DND-41 (cell line): ENCODE measurements around the gene ANXA8L1.
A peak's percentile ranks its signal among the peaks of the same experiment; 100 is the strongest.
"Not testable (repeated sequence)": the region's sequence is repeated elsewhere in the genome, so short reads cannot be mapped to it uniquely, and the experiment has no call there.

ENCODE experiments used
- ATAC-seq: fragments of 200-7000 bp; cut with Tn5 transposase; 3 replicates; pipeline ENCODE4 v1.9.1; 2021; ENCODE audit warnings: low read depth; ENCODE audit not compliant: insufficient read depth
- DNase-seq: peaks from one replicate; pipeline ENCODE4 v3.0.0-alpha.2; 2020
- H2AFZ ChIP-seq: 2 replicates; pipeline ENCODE4 v1.6.0; 2012; ENCODE audit warnings: low read depth, low read length
- H3K27ac ChIP-seq: 2 replicates; pipeline ENCODE4 v1.5.1; 2012; ENCODE audit warnings: low read length, inconsistent platforms
- H3K27me3 ChIP-seq: fragments of 200-600 bp; sonication (generic); 2 replicates; pipeline ENCODE4 v1.6.0; 2012; ENCODE audit warnings: low read length, mild to moderate bottlenecking, inconsistent platforms; ENCODE audit not compliant: insufficient read depth, poor library complexity
- H3K36me3 ChIP-seq: 2 replicates; pipeline ENCODE4 v1.5.1; 2012; ENCODE audit warnings: low read length, inconsistent platforms; ENCODE audit not compliant: insufficient read depth
- H3K4me1 ChIP-seq: 2 replicates; pipeline ENCODE4 v1.5.1; 2012; ENCODE audit warnings: mild to moderate bottlenecking, low read length; ENCODE audit not compliant: insufficient read depth
- H3K4me2 ChIP-seq: 2 replicates; pipeline ENCODE4 v1.6.0; 2012; ENCODE audit warnings: mild to moderate bottlenecking, moderate library complexity, low read length, inconsistent platforms; ENCODE audit not compliant: insufficient read depth
- H3K4me3 ChIP-seq, 2 experiments: fragments of 200-600 bp in 1 of 2; shearing (Covaris generic) in 1 of 2; 2 replicates each; pipeline ENCODE4 v1.5.1; 2012 to 2016; ENCODE audit warnings: inconsistent platforms in 2 of 2, low read length in 2 of 2, mild to moderate bottlenecking in 2 of 2, low read depth in 1 of 2, moderate library complexity in 1 of 2
- H3K79me2 ChIP-seq: 2 replicates; pipeline ENCODE4 v1.6.0; 2012; ENCODE audit warnings: low read length, inconsistent platforms; ENCODE audit not compliant: insufficient read depth
- H3K9ac ChIP-seq: 2 replicates; pipeline ENCODE4 v1.6.0; 2012; ENCODE audit warnings: low read depth, mild to moderate bottlenecking, inconsistent platforms, low read length, moderate library complexity
- H3K9me3 ChIP-seq: 2 replicates; pipeline ENCODE4 v1.5.1; 2012; ENCODE audit warnings: low read length, moderate library complexity, mild to moderate bottlenecking, inconsistent platforms; ENCODE audit not compliant: insufficient read depth, severe bottlenecking
- H4K20me1 ChIP-seq: 2 replicates; pipeline ENCODE4 v1.6.0; 2012; ENCODE audit warnings: low read length; ENCODE audit not compliant: insufficient read depth

The ANXA8L1 gene

DNA sequence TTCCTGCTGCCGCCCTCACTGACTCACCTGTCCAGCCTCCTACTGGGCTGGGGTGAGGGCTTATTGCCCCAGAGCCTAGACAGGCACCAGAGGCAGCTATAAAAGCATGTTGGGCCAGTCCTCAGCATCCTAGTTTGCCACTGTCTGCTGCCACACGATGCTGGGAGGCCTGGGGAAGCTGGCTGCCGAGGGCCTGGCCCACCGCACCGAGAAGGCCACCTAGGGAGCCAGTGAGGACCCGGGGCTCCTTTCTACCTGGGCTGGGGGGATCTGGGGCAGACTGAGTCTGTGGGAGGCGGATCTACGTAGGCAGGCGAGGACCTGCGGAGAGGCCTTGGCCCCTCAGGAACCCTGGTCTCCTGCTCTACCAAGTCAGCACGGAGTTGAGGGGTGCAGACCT is 6.6 kb upstream of the ANXA8L1 start:
- H3K36me3 ChIP-seq, DNase-seq, H3K27ac ChIP-seq, H3K79me2 ChIP-seq, H3K9me3 ChIP-seq, H3K4me1 ChIP-seq, H3K27me3 ChIP-seq, H3K9ac ChIP-seq, H2AFZ ChIP-seq, H3K4me3 ChIP-seq, ATAC-seq, H3K4me2 ChIP-seq, H4K20me1 ChIP-seq: not testable (repeated sequence)

DNA sequence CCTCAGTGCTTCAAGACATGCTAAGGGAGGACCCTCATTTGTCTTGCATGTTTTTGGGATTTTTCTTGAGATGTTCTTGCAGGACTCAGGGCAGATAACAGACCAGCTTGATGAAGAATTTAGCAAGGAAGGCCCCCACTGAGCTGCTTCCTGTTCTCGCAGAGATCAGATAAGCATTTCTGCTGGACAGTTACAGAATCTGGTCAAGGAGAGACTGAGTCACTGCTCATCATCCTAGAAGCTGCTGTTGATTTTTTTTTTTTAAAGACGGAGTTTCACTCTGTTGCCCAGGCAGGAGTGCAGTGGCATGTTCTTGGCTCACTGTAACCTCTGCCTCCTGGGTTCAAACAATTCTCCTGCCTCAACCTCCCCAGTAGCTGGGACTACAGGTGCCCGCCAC is 1.2 kb upstream of the ANXA8L1 start:
- H3K27ac ChIP-seq, H3K9me3 ChIP-seq: not testable (repeated sequence)
- ATAC-seq, result 0 out of 3 replicates have a peak, but pooled peaks have one; percentile 47

DNA sequence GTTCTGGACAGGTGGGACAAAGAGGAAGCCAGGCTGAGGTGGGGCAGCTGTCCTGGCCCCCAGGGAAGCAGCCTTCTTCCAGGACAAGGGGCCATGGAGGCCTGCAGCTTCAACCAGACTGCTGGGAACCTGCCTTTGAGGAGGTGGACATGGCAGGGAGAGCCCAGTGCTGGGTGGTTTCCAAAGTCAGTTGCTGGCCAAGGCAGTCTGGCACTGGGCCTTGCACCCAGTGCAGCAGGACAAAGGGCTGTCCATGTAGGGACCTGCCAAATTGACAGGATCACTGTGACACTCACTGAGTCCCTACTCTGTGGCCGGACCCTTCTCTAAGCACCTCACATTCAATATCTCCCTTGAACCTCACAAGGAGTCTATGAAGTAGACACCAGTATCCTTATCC is 1.4 kb downstream of the ANXA8L1 start:
- not testable (repeated sequence) for H3K4me2 ChIP-seq, DNase-seq

More for the DNA sequence above, 1.2 kb upstream of the ANXA8L1 start:
- H3K79me2 ChIP-seq, H3K4me2 ChIP-seq, H4K20me1 ChIP-seq, H2AFZ ChIP-seq, DNase-seq, H3K9ac ChIP-seq, H3K4me1 ChIP-seq, H3K4me3 ChIP-seq, H3K27me3 ChIP-seq, H3K36me3 ChIP-seq: not testable (repeated sequence)

DNA sequence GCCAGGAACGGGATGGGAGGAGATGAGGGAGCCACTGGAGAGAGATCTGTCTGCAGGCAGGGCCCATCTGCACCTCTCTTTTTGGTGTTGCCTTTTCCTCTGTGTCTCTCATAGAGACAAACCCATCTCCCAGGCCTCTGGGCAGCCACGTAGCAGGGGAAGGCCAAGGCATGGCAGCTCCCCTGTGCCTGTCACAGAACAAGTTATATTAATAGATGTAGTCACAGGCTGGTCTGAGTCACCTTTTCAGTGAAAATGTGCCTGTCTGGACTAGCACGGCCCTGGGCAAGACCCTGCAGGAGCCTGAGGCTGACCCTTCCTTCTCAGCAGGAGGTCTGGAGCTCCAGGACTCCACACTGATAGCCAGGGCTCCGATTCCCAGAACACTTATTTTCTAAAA is 2.1 kb downstream of the ANXA8L1 start:
- not testable (repeated sequence) for ATAC-seq, H3K4me2 ChIP-seq, H2AFZ ChIP-seq, H3K27ac ChIP-seq, H3K27me3 ChIP-seq, H3K4me1 ChIP-seq, H4K20me1 ChIP-seq, H3K9me3 ChIP-seq, H3K9ac ChIP-seq, DNase-seq, H3K4me3 ChIP-seq, H3K79me2 ChIP-seq, H3K36me3 ChIP-seq

More for the DNA sequence above, 1.4 kb downstream of the ANXA8L1 start:
- not testable (repeated sequence) for H3K9ac ChIP-seq, ATAC-seq, H3K36me3 ChIP-seq, H3K9me3 ChIP-seq, H3K79me2 ChIP-seq, H3K4me3 ChIP-seq, H3K27ac ChIP-seq, H4K20me1 ChIP-seq, H3K4me1 ChIP-seq, H2AFZ ChIP-seq, H3K27me3 ChIP-seq

DNA sequence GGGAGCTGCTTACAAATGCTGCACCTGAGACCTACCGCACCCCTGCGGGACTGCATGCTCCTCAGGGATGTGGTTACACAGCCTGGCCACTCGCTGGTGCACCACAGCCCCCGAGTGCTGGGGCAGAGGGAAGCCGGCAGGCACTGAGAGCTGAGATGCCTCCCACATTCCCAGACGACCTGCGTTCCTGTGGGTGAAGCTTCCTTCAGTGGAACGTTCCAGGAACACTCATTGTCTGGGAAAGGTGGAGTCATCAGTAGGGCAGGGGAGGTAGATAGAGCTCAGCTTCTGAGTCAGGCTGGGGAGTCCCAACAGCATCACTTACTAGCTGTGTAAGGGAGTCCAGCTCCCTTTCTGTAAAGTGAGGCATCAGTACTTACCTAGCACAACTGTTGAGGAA is 2.5 kb downstream of the ANXA8L1 start:
- H3K27ac ChIP-seq, H3K9ac ChIP-seq, H3K9me3 ChIP-seq, H3K36me3 ChIP-seq, H3K4me2 ChIP-seq, ATAC-seq, H3K27me3 ChIP-seq, H2AFZ ChIP-seq, H3K4me3 ChIP-seq, H3K4me1 ChIP-seq, DNase-seq, H4K20me1 ChIP-seq, H3K79me2 ChIP-seq: not testable (repeated sequence)

DNA sequence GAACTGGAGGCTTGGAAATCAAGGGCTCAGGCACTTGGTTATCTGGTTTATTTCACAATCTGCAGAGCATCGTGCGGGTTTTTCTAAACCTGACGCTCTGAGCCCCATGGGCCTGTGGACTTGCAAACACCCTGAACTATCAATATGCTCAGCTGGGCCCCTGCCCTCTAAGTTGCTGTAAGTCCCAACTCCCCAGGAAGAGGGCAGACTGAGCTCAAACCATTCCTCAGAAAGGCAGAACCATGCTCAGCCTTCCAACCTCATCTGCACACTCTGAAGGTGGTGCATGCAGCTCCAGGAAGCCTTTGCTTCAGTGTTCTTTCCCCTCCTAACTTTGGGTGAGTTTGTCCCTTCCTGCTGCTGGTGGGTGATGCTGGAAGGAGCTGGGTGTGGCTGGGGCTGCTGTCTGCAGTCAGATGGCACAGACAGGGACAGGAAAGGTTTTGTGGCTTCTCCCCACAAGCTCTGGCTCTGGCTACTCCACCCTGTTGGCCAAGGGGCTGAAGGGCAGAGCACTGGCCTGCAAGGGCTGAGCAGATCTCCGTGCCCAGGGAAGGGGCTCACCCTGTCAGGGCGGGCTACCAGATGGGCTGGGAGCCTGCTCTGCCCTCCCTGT is 3.8 kb downstream of the ANXA8L1 start:
- not testable (repeated sequence) for H3K4me3 ChIP-seq, H3K4me1 ChIP-seq, ATAC-seq, H3K27me3 ChIP-seq, H3K9me3 ChIP-seq, H2AFZ ChIP-seq, H3K9ac ChIP-seq, H3K27ac ChIP-seq, DNase-seq, H3K79me2 ChIP-seq, H3K36me3 ChIP-seq, H3K4me2 ChIP-seq, H4K20me1 ChIP-seq

DNA sequence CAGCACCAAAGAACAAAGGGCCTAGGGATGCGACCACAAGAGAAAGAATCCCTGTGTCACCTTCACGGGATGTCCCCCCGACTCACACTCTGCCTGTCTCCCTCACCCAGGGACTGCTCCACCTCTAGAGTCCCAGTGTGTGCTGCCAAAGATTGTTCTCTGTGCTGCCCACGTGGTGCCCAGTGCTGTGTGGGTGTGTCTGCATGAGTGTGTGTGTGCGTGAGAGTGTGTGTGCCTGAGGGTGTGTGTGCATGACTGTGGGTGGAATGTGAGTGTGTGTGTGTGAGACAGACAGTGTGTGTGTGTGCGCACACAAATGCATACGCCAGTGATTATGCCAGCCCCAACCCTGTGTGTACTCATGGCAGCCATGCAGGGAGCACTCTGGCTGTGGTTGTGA is 10.3 kb downstream of the ANXA8L1 start:
- ATAC-seq, H3K4me2 ChIP-seq, H2AFZ ChIP-seq, H3K4me3 ChIP-seq, H3K36me3 ChIP-seq, H4K20me1 ChIP-seq, H3K27ac ChIP-seq, DNase-seq, H3K27me3 ChIP-seq, H3K4me1 ChIP-seq, H3K9ac ChIP-seq, H3K9me3 ChIP-seq, H3K79me2 ChIP-seq: not testable (repeated sequence)

DNA sequence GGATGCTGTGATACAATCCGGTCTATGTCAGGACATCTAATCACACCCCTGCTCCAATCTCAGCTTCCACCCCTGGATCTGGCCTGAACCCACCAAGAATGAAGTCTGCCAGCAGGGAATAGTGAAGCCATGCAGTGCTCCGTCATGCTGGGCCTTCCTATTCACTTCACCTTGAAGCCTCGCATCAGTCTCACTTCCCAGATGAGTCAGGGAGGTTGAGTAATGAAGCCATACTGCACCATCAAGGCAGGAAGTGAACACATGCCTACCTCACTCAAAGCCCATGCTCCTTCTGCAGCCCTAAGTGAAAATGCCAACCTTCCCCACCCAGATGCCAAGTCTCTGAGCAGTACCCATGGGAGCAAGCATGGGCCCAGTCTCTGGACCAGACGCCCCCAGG is 11.1 kb downstream of the ANXA8L1 start:
- ATAC-seq, H4K20me1 ChIP-seq, H3K9me3 ChIP-seq, H3K4me1 ChIP-seq, H2AFZ ChIP-seq, H3K79me2 ChIP-seq, H3K9ac ChIP-seq, H3K27me3 ChIP-seq, H3K27ac ChIP-seq, H3K4me3 ChIP-seq, H3K36me3 ChIP-seq, DNase-seq, H3K4me2 ChIP-seq: not testable (repeated sequence)
